ENCODE data around the gene VPS54. TPM values are rescaled to one million over a fixed set of nuclear protein-coding genes. Genes with fewer than 3 reads are reported as not detected.

The VPS54 gene
- total and polyA plus RNA-seq, 4 donors, result 4.5 to 25.1 (median 13.3) TPM

DNA sequence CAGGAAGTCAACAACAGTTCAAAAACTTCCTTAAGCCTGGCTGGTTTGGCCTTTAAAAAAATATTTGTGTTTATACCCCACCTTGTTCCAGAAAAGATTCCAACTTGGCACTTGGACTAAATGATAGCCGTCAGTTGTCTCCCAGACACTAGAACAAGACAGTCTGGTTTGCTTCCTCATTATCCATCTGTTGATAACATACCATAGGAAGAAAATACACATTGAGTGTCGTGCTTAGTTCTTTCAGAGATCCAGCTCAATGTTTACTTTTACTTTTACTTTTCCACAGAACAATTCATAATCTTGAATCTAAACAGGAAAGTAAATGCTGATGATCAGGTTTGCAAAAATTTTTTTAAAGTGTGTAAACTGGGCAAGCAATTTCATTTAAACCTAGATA lies 2.4 kb upstream of the VPS54 start:
- DNase-seq (ENCODE audit: low spot score), result no peak

DNA sequence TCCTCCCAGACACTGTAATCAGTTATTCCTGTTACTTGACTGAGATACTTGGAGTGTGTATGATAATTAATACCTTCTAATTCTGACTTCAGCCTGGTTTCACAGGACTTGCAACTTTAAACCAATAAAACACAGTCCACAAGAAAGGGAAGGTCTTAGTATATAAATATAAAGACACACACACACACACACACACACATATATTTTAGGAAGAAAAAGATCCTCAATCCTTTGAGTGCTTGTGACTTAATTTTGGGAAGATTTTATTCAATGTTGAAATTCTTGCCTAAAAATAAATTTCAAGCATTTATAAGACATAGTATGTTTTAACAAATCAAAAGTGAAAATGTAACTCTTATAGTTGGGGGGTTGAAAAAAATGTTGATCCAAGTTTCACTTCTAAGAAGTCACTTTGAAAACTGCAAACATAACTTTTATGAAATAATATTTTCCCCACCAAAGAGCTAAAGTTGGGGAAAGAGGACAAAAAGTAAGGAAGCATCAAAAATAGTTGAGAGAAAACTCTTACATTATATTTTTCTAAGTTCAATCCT lies 824 bp upstream of the VPS54 start:
- H3K27ac ChIP-seq (ENCODE audit: low read depth in 1 of 2, low read length in 2 of 2), result peak overlapping the region; percentile 84 to 95
- H3K4me1 ChIP-seq (ENCODE audit: control insufficient read depth in 4 of 4, insufficient read depth in 4 of 4, low read length in 3 of 4), result peaks cover 6 to 21% (median 18%) of the 10 kb centered on the region in 4 donors
- TF ChIP-seq ATF3 (IDR thresholded peaks at IDR 0.05) (no peak), REST (IDR thresholded peaks at IDR 0.05) (no peak), NR2F2 (IDR thresholded peaks at IDR 0.05) (peak; percentile 8)
- TF ChIP-seq, protein P1, sequence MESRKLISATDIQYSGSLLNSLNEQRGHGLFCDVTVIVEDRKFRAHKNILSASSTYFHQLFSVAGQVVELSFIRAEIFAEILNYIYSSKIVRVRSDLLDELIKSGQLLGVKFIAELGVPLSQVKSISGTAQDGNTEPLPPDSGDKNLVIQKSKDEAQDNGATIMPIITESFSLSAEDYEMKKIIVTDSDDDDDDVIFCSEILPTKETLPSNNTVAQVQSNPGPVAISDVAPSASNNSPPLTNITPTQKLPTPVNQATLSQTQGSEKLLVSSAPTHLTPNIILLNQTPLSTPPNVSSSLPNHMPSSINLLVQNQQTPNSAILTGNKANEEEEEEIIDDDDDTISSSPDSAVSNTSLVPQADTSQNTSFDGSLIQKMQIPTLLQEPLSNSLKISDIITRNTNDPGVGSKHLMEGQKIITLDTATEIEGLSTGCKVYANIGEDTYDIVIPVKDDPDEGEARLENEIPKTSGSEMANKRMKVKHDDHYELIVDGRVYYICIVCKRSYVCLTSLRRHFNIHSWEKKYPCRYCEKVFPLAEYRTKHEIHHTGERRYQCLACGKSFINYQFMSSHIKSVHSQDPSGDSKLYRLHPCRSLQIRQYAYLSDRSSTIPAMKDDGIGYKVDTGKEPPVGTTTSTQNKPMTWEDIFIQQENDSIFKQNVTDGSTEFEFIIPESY (IDR thresholded peaks at IDR 0.05), result no peak
- H3K9me3 ChIP-seq (ENCODE audit: control insufficient read depth in 4 of 4, low read length in 3 of 4), result no peaks in the 10 kb centered on the region
- no peak for DNase-seq (ENCODE audit: low spot score)
- no peaks in the 10 kb centered on the region for H3K27me3 ChIP-seq (ENCODE audit: control insufficient read depth in 4 of 4, insufficient read depth in 4 of 4, low read length in 3 of 4)
- H3K9ac ChIP-seq (ENCODE audit: low read depth in 1 of 2, low read length in 2 of 2), result peak overlapping the region; percentile 73 to 76
- no peaks in the 10 kb centered on the region for H3K36me3 ChIP-seq (ENCODE audit: control insufficient read depth in 4 of 4, insufficient read depth in 3 of 4, low read depth in 1 of 4, low read length in 3 of 4)
- peak overlapping the region in 2 of 3 donors; percentile 13 to 84 for H3K4me3 ChIP-seq (ENCODE audit: low read depth in 1 of 3, low read length in 3 of 3)

More for the DNA sequence above, 2.4 kb upstream of the VPS54 start:
- Histone ChIP-seq H3K4me1 (ENCODE audit: control insufficient read depth in 4 of 4, insufficient read depth in 4 of 4, low read length in 3 of 4) (peaks cover 6 to 21% (median 19%) of the 10 kb centered on the region in 4 donors), H3K9me3 (ENCODE audit: control insufficient read depth in 4 of 4, low read length in 3 of 4) (no peaks in the 10 kb centered on the region), H3K36me3 (ENCODE audit: control insufficient read depth in 4 of 4, insufficient read depth in 3 of 4, low read depth in 1 of 4, low read length in 3 of 4) (no peaks in the 10 kb centered on the region), H3K4me3 (ENCODE audit: low read depth in 1 of 3, low read length in 3 of 3) (no peak overlapping the region), H3K27ac (ENCODE audit: low read depth in 1 of 2, low read length in 2 of 2) (peak overlapping the region in 1 of 2 donors; percentile 50), H3K27me3 (ENCODE audit: control insufficient read depth in 4 of 4, insufficient read depth in 4 of 4, low read length in 3 of 4) (no peaks in the 10 kb centered on the region), H3K9ac (ENCODE audit: low read depth in 1 of 2, low read length in 2 of 2) (peak overlapping the region in 1 of 2 donors; percentile 58)
- 12% methylated on average over 2 of the region's 2 CpGs for WGBS
- no peak for TF ChIP-seq REST (IDR thresholded peaks at IDR 0.05)
- no peak for TF ChIP-seq EGR1 (IDR thresholded peaks at IDR 0.05; ENCODE audit: low read depth in 2 of 2)
- no peak for TF ChIP-seq RAD21 (IDR thresholded peaks at IDR 0.05)
- TF ChIP-seq HNF4G (IDR thresholded peaks at IDR 0.05), result no peak
- TF ChIP-seq HNF4A (conservative IDR thresholded peaks at IDR 0.05), result no peak
- TF ChIP-seq RXRA (IDR thresholded peaks at IDR 0.05), result no peak
- TF ChIP-seq, protein P2, sequence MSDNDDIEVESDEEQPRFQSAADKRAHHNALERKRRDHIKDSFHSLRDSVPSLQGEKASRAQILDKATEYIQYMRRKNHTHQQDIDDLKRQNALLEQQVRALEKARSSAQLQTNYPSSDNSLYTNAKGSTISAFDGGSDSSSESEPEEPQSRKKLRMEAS (IDR thresholded peaks at IDR 0.05), result no peak
- TF ChIP-seq FOXA2 (IDR thresholded peaks at IDR 0.05), result no peak
- TF ChIP-seq SP1 (IDR thresholded peaks at IDR 0.05), result no peak
- no peak for TF ChIP-seq YY1 (IDR thresholded peaks at IDR 0.05)
- no peak for TF ChIP-seq GABPA (IDR thresholded peaks at IDR 0.05 in 1 of 2, conservative IDR thresholded peaks at IDR 0.05 in 1 of 2)

Measured in liver (tissue), 9 donors.